HG03575 (cell line): ENCODE results near the gene CRIP1.

ENCODE experiments used
- ATAC-seq: cut with Tn5 transposase; IDR thresholded peaks from one replicate; pipeline ENCODE4 v1.9.1; 2021; ENCODE audit not compliant: unreplicated experiment, insufficient number of reproducible peaks, low FRiP score; ENCODE audit errors: extremely low read depth

The CRIP1 gene, protein sequence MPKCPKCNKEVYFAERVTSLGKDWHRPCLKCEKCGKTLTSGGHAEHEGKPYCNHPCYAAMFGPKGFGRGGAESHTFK

DNA sequence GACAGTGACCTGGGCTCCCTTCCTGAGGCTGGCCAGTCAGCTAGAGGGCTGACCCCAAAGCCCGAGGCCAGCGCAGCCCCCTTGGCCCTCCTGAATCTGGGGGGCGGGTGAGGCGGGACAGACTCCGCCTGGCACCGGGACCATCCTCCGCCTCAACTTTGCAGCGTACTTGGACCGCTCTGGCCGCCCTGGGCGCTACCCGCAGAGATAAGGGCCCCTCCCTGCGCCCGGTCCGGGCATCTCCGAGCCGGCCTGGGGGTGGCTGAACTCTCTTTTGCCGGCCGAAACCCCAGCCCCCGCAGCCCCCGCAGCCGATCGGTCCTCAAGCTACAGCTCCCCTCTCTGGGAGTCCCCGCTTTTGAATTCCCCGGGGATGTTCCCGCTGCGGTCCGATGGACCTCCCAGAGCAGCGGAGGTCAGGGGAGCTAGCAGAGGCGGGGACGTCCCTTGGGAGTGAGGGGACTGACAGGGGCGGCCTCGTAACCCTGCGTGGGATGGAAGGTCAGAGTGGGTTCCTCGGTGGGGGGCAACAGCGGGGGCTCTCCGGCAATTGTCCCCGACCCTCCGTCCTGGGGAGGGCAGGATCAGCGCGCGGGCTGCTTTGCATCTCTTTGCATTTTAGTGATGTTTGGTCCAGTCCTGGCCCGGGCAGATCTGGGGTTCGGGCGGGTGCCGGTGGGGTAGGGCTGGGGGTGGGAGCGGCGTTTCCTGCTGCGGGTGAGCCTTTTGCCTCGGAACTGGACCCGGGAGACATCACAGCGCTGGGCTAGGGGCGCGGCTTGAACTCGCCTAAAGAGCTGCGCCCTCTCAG is at the start of gene CRIP1:
TSS of gene CRIP1 (plus strand) at position 724 of the 811 bp plus-strand sequence. CDS start 374 bp downstream, outside the sequence.
- no peak for ATAC-seq

DNA sequence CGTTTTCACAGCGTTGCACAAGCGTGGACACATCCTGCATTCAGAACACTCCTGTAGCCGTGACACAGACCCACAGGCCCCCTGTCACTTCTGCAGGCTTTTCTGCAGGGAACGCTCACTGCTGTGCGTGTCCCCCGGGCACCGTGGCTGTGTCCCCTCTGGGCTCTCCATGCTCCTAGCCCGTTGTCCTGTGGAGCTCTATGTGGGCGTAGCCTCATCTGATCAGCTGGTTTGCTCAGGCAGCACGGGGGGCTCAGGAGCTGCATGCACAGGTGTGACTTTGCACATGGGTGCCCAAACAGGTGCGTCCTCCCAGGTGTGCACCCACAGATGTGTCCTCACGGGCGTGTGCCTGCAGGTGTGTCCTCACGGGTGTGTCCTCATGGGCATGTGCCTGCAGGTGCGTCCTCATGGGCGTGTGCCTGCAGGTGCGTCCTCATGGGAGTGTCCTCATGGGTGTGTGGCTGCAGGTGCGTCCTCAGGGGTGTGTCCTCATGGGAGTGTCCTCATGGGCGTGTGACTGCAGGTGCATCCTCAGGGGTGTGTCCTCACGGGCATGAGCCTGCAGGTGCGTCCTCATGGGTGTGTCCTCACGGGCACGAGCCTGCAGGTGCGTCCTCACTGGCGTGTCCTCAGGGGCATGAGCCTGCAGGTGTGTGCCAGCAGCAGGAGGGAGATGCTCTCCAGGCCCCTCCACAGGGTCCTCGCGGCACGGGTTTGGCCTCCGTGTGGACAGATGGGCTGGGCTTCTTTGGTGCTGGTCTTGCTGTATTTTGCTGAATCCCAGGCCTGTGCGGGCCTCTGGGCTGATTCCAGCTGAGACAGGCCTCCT is 49.6 kb upstream of the CRIP1 start:
- no peak for ATAC-seq

GRCh38 chr14:105437723-105438500 is 48.8 kb upstream of the CRIP1 start:
- ATAC-seq, result no peak

DNA sequence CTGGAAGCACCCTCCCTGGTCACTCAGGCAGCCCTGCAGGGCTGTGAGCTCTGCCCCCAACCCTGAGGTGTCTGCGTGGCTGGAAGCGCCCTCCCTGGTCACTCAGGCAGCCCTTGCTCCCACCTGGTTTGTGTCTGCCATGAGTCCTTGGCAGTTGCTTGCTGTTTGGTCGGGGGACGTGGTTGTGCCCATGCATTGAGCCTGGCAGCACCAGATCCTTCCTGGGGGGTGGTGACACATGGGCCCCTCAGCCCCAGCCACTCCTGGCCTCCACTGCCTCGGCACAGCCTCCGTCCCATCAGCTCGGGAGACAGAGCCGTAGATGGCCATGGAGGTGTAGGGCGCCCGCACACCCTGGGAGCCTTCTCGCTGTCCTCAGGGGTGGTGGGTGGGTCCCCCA is 47.5 kb upstream of the CRIP1 start:
- ATAC-seq, result no peak

DNA sequence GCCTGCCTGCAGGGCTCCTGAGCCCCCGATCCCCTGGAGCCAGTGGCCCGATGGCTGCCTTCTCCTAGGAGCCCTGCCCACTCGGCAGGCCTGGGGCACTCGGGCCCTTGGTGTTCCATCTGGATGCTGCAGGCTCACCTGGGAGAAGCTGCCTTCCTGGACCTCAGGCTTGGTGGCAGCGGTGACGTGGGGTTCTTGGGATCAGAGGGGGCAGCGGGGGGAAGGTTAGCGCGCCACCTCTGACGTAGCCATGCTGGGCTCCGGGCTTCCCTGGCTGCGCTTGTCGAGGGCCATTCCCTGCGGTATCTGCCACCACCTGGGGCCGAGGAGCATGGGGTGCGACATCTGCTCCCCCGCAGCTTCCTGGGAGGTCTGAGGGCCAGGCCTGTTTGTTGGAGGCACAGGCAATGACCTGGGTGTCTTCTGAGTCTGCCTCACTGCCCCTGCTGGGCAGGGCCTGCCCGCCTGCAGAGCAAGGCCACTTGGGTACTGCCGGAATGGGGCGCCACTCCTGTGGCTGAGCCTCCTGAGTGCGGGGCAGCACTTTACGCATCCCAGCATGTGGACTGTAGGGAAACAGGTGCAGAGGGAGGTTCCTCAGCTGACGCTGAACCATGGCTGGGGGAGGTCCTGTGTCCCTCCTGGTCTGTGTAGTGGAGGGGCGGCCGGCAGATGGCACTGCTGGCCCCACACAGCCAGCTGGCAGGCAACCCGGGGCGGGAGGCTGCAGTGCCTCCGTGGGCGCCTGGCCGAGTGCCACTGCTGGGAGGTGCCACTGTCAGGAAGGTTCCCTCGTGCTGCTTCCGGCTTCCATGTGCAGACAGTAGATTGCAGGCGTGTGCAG is 46.8 kb upstream of the CRIP1 start:
- ATAC-seq, result no peak

GRCh38 chr14:105440554-105440900 is 46.2 kb upstream of the CRIP1 start:
- no peak for ATAC-seq

DNA sequence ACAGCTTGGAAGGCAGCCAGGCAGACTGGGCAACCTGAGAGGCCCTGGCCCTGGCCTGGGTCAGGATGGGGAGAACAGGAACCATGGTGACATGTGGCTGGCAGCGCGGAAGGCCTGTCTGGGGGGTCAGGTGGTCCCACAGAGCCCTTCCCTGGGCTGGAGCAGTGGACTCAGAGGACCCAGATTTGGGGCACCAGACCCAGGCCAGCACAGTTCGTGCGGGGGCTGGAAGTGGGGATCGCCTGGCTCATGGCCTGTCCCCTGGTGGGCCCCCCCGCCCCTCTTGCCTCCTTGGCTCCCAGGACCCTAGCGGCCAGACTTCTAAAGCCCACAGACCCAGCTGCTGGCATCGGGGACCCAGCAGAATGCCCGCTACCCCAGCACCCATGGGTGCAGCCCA is 45.7 kb upstream of the CRIP1 start:
- no peak for ATAC-seq

- ATAC-seq, result no peak
These were observed 44.6 kb upstream of the CRIP1 start for GRCh38 chr14:105442125-105442524.

DNA sequence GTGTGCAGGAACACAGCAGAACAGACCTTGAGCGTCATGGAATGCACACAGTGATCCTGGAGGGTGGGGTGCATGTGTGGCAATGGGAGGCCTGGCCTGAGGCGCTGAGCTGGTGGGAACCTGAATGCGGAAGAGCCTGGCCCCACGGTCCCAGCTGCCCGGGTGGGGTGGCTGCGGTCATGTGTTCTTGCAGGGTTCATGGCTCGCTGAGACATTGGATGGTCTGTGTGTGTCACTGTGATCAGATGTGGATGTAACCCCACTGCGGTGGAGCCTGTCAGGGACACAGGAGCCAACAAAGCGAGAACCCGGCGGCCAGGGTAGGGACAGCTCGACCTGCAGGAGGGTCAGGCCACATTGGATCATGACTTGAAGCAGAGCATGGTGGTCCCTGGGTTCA is 43.9 kb upstream of the CRIP1 start:
- ATAC-seq, result no peak

DNA sequence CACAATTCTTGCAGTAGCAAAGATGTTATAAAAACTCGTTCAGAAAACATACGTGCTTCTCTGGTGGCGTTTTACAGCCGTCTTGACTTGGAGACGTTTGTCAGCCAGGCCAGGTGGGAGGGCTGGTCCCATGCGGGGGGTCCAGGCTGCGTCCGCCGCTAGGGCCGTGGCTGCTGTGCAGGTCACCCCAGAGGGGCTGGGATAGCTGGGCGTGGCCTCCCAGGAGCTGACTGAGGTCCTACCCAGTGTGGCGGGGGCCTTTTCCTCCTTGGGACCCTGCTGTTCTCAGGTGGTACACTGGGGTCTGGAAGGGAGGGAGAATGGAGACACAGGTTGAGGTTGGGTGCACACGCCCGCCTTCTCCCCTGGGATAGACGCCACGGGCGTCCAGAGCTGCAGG is 41.8 kb upstream of the CRIP1 start:
- ATAC-seq, result no peak

DNA sequence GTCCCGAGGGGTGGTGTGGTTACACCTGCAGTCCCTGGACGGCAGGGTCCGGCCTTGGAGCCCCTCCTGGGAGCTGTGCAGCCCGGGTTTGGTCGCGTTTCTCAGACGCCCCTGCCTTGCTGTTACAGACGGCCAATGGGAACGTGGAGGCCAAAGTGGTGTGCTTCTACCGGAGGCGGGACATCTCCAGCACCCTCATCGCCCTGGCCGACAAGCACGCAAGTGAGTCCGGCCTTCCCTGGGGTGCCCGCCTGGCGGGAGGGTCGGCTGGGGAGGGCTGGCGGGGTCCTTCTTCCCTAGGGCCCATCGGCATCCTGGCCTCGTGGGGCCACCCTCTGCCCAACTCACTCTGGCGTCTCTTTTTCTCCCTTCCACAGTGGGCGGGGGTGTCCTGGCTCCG is 41.4 kb upstream of the CRIP1 start:
- ATAC-seq, result no peak

GRCh38 chr14:105445901-105446845 is 40.5 kb upstream of the CRIP1 start:
- no peak for ATAC-seq

- no peak for ATAC-seq
These were observed 39.7 kb upstream of the CRIP1 start for GRCh38 chr14:105446971-105447370.

GRCh38 chr14:105447651-105448640 is 38.7 kb upstream of the CRIP1 start:
- no peak for ATAC-seq

GRCh38 chr14:105448706-105449111 is 38.0 kb upstream of the CRIP1 start:
- ATAC-seq, result no peak

- no peak for ATAC-seq
These were observed 37.2 kb upstream of the CRIP1 start for GRCh38 chr14:105449276-105450122.
